H1 (cell line): ENCODE data around the gene GMEB1. TPM values are rescaled to one million over a fixed set of nuclear protein-coding genes. Genes with fewer than 3 reads are reported as not detected.

ENCODE experiments used
- ASH2L ChIP-seq: fragments of 200-600, 300-600 bp; sonication (generic); IDR thresholded peaks from one replicate; pipeline ENCODE4 v1.7.1; 2017; ENCODE audit warnings: low read length
- BCL11A ChIP-seq, 2 experiments: IDR thresholded peaks; one replicate each; pipeline ENCODE4 v1.6.1; 2011; ENCODE audit warnings: low read depth in 2 of 2, low read length in 2 of 2, mild to moderate bottlenecking in 2 of 2
- CHD1 ChIP-seq: IDR thresholded peaks from 2 replicates; pipeline ENCODE4 v1.6.1; 2012; ENCODE audit warnings: low read depth, low read length, improper control_type of control experiment
- CHD2 ChIP-seq: IDR thresholded peaks from 2 replicates; pipeline ENCODE4 v1.6.1; 2012; ENCODE audit warnings: low read length, improper control_type of control experiment
- CREB1 ChIP-seq: IDR thresholded peaks from 2 replicates; pipeline ENCODE4 v1.6.1; 2012; ENCODE audit warnings: inconsistent platforms
- GABPA ChIP-seq: IDR thresholded peaks from 2 replicates; pipeline ENCODE4 v1.6.1; 2011; ENCODE audit warnings: mild to moderate bottlenecking, low read length, moderate library complexity, borderline replicate concordance; ENCODE audit not compliant: insufficient read depth
- HDAC2 ChIP-seq, 2 experiments: fragments of 300-600 bp in 1 of 2; sonication (generic) in 1 of 2; IDR thresholded peaks; 2 replicates each; pipeline ENCODE4 v1.6.1; 2011 to 2012; ENCODE audit warnings: low read depth in 2 of 2, low read length in 2 of 2, mild to moderate bottlenecking in 2 of 2, moderate library complexity in 2 of 2, borderline replicate concordance in 1 of 2, inconsistent platforms in 1 of 2
- JUND ChIP-seq: IDR thresholded peaks from 2 replicates; pipeline ENCODE4 v1.6.1; 2011; ENCODE audit warnings: mild to moderate bottlenecking, improper control_type of control experiment, low read length
- KDM1A ChIP-seq: fragments of 200-600, 300-600 bp; sonication (generic); IDR thresholded peaks from 2 replicates; pipeline ENCODE4 v1.7.1; 2016; ENCODE audit warnings: mild to moderate bottlenecking, low read length, borderline replicate concordance
- NANOG ChIP-seq: IDR thresholded peaks from 2 replicates; pipeline ENCODE4 v1.6.1; 2011; ENCODE audit warnings: low read length, low read depth, mild to moderate bottlenecking, inconsistent platforms; ENCODE audit not compliant: insufficient read depth, poor library complexity, severe bottlenecking
- NRF1 ChIP-seq: IDR thresholded peaks from 2 replicates; pipeline ENCODE4 v1.6.1; 2011; ENCODE audit warnings: mild to moderate bottlenecking, low read depth, low read length, improper control_type of control experiment
- PHF8 ChIP-seq: fragments of 200-600 bp; sonication (generic); conservative IDR thresholded peaks from 2 replicates; pipeline ENCODE4 v1.7.1; 2012; ENCODE audit warnings: low read depth, mild to moderate bottlenecking, inconsistent platforms, low read length, moderate library complexity
- POLR2A ChIP-seq, 2 experiments: IDR thresholded peaks; 1 replicate in 1 of 2; 2 replicates in 1 of 2; pipeline ENCODE4 v1.6.1; 2011; ENCODE audit warnings: low read depth in 2 of 2, low read length in 2 of 2, mild to moderate bottlenecking in 2 of 2; ENCODE audit errors: control extremely low read depth in 1 of 2
- RXRA ChIP-seq: IDR thresholded peaks from 2 replicates; pipeline ENCODE4 v1.6.1; 2011; ENCODE audit warnings: low read depth, mild to moderate bottlenecking, low read length, moderate library complexity; ENCODE audit not compliant: insufficient read depth
- SIX5 ChIP-seq: IDR thresholded peaks from 2 replicates; pipeline ENCODE4 v1.6.1; 2011; ENCODE audit warnings: mild to moderate bottlenecking, low read depth, low read length
- SP2 ChIP-seq: IDR thresholded peaks from 2 replicates; pipeline ENCODE4 v1.6.1; 2012; ENCODE audit warnings: mild to moderate bottlenecking, low read length, inconsistent platforms
- TAF7 ChIP-seq: optimal IDR thresholded peaks from 2 replicates; pipeline ENCODE3; 2011; ENCODE audit warnings: low read depth, mild to moderate bottlenecking, inconsistent platforms, low read length, moderate library complexity, borderline replicate concordance
- TBP ChIP-seq: IDR thresholded peaks from 2 replicates; pipeline ENCODE4 v1.6.1; 2011; ENCODE audit warnings: low read depth, low read length, improper control_type of control experiment
- YY1 ChIP-seq: IDR thresholded peaks from 2 replicates; pipeline ENCODE4 v1.6.1; 2011; ENCODE audit warnings: low read depth, mild to moderate bottlenecking, low read length
- ZNF274 ChIP-seq: IDR thresholded peaks from 2 replicates; pipeline ENCODE4 v1.7.0; 2012; ENCODE audit warnings: low read length, borderline replicate concordance; ENCODE audit errors: extremely low read depth
- polyA plus RNA-seq, 7 experiments: library from polyadenylated mRNA; depleted of rRNA in 3 of 7; stranded (reverse) in 5 of 7; unstranded in 2 of 7; fragments of >200 nt in 5 of 7; fragments of 200-250 nt in 2 of 7; gene quantifications; 1 replicate in 5 of 7; 2 replicates in 1 of 7; 4 replicates in 1 of 7; pipeline versions ENCODE4 v1.2.1 to v1.2.3, GENCODE V29; 2011 to 2013; ENCODE audit warnings: missing spikeins in 2 of 7, mixed read lengths in 2 of 7
- total RNA-seq: library from RNA; stranded (reverse); fragmentation: NEBNext Ultra II Directional; extraction: Animal tissue kit (Norgen Biotek cat#: 25700); gene quantifications from 2 replicates; pipeline ENCODE4 v1.2.1, GENCODE V29; 2021
- TF ChIP-seq, protein P1 (sequence below): IDR thresholded peaks from 2 replicates; pipeline ENCODE4 v1.6.1; 2012; ENCODE audit warnings: low read length, inconsistent platforms
- TF ChIP-seq, protein P2 (sequence below): IDR thresholded peaks from 2 replicates; pipeline ENCODE4 v1.6.1; 2011; ENCODE audit warnings: low read depth, mild to moderate bottlenecking, low read length; ENCODE audit not compliant: insufficient read depth

GMEB1 gene
- total and polyA plus RNA-seq, 2 of the 8 experiments (the other 6 are each of a cell fraction or from before 2014, with no cell fraction given): 13.3 to 26.2 TPM

DNA sequence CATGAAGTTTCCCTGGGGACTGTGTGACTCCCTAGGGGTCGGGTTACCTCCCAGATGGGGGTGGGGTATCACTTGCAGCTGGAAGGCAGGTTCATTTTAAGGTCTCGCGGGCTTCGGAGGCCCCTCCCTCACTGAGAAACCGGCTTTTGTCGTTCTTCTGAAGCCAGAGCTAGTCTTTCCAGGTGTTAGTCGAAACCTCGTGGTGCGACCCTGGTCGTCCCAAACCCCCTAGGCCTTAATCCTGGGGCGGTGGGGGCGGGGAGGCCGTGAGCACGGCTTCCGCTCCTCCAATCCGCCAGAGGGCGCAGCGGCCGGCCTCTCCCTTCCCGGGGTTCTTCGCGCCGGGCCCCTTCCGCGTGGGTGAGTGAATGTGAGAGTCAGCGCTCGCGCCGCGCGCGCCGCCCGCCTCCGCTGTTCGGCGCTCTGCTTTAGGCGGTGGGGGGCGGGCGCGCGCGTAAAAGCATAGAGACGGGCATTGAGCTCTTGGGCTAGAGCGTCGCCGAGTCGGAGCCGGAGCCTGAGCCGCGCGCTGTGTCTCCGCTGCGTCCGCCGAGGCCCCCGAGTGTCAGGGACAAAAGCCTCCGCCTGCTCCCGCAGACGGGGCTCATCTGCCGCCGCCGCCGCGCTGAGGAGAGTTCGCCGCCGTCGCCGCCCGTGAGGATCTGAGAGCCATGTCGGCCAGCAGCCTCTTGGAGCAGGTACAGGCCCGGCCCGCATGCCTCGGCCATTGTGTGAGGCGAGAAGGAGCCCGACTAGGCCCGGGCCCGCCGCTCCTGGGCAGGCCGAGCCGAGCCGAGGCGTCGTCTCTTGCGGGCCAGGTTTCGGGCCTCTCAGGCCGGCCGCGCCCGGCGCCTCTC, 68.1 kb downstream of the GMEB1 start, which contains the start of gene YTHDF2 (continued):
- 0 out of 2 replicates have a peak, but pooled peaks have one; percentile 32 for TF ChIP-seq YY1
- TF ChIP-seq ASH2L: peak; percentile 87
- peak; percentile 83; the same call in 1 of the 2 replicates for TF ChIP-seq RXRA
- peak; percentile 88 for TF ChIP-seq CHD2
- TF ChIP-seq PHF8: peak; percentile 87
- peak; percentile 84 for TF ChIP-seq TBP
- TF ChIP-seq JUND: peak; percentile 34; the same call in 1 of the 2 replicates
- TF ChIP-seq POLR2A (IDR thresholded peaks at IDR 0.05; ENCODE audit: control extremely low read depth in 1 of 2, low read depth in 2 of 2, low read length in 2 of 2): peak; percentile 27 to 91
- TF ChIP-seq, protein P1, sequence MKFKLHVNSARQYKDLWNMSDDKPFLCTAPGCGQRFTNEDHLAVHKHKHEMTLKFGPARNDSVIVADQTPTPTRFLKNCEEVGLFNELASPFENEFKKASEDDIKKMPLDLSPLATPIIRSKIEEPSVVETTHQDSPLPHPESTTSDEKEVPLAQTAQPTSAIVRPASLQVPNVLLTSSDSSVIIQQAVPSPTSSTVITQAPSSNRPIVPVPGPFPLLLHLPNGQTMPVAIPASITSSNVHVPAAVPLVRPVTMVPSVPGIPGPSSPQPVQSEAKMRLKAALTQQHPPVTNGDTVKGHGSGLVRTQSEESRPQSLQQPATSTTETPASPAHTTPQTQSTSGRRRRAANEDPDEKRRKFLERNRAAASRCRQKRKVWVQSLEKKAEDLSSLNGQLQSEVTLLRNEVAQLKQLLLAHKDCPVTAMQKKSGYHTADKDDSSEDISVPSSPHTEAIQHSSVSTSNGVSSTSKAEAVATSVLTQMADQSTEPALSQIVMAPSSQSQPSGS: peak; percentile 79; the same call in 1 of the 2 replicates
- TF ChIP-seq GABPA: no peak
- no peak for TF ChIP-seq CHD1
- TF ChIP-seq KDM1A: peak; percentile 62; the same call in 1 of the 2 replicates
- TF ChIP-seq ZNF274: no peak
- TF ChIP-seq NRF1: no peak
- TF ChIP-seq TAF7: peak; percentile 86
- TF ChIP-seq BCL11A (IDR thresholded peaks at IDR 0.05; ENCODE audit: low read depth in 2 of 2, low read length in 2 of 2): no peak
- TF ChIP-seq, protein P2, sequence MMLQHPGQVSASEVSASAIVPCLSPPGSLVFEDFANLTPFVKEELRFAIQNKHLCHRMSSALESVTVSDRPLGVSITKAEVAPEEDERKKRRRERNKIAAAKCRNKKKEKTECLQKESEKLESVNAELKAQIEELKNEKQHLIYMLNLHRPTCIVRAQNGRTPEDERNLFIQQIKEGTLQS: no peak
- TF ChIP-seq SP2: peak; percentile 77
- TF ChIP-seq NANOG: no peak
- TF ChIP-seq SIX5: peak; percentile 11; the same call in 1 of the 2 replicates
- TF ChIP-seq HDAC2 (IDR thresholded peaks at IDR 0.05; ENCODE audit: borderline replicate concordance in 1 of 2, low read depth in 2 of 2, low read length in 2 of 2): peak; percentile 96 to 98; a peak in 3 of 4 replicates
- TF ChIP-seq CREB1: peak; percentile 78
